Liver (tissue), 9 donors: Measurements from ENCODE around the gene BBC3. TPM values are rescaled to one million over a fixed set of nuclear protein-coding genes. Genes with fewer than 3 reads are reported as not detected.
A peak's percentile ranks its signal among the peaks of the same experiment; 100 is the strongest.

Experiments used
- DNase-seq: peaks from one replicate; pipeline ENCODE4 v3.0.0-alpha.2; 2017; ENCODE audit warnings: low spot score
- H3K27ac ChIP-seq, 2 donors: one replicate each; pipeline ENCODE4 v1.7.0; 2013; ENCODE audit warnings: inconsistent platforms in 2 of 2, low read length in 2 of 2, control low read depth in 1 of 2, low read depth in 1 of 2, mild to moderate bottlenecking in 1 of 2
- H3K27me3 ChIP-seq, 4 donors: one replicate each; pipeline versions ENCODE4 v1.6.1 to v1.7.0; 2013; ENCODE audit warnings: low read length in 3 of 4, inconsistent platforms in 1 of 4, mild to moderate bottlenecking in 1 of 4, moderate library complexity in 1 of 4; ENCODE audit not compliant: control insufficient read depth in 4 of 4, insufficient read depth in 4 of 4
- H3K36me3 ChIP-seq, 4 donors: one replicate each; pipeline versions ENCODE4 v1.6.1 to v1.7.0; 2013; ENCODE audit warnings: low read length in 3 of 4, mild to moderate bottlenecking in 3 of 4, low read depth in 1 of 4, moderate library complexity in 1 of 4; ENCODE audit not compliant: control insufficient read depth in 4 of 4, insufficient read depth in 3 of 4
- H3K4me1 ChIP-seq, 4 donors: one replicate each; pipeline versions ENCODE4 v1.6.1 to v1.7.0; 2013; ENCODE audit warnings: low read length in 3 of 4, mild to moderate bottlenecking in 3 of 4, moderate library complexity in 1 of 4; ENCODE audit not compliant: control insufficient read depth in 4 of 4, insufficient read depth in 4 of 4
- H3K4me3 ChIP-seq, 3 donors: one replicate each; pipeline versions ENCODE4 v1.6.1 to v1.7.0; 2013; ENCODE audit warnings: low read length in 3 of 3, control low read depth in 1 of 3, low read depth in 1 of 3, mild to moderate bottlenecking in 1 of 3
- H3K9ac ChIP-seq, 2 donors: one replicate each; pipeline ENCODE4 v1.7.0; 2013; ENCODE audit warnings: low read length in 2 of 2, mild to moderate bottlenecking in 2 of 2, moderate library complexity in 2 of 2, control low read depth in 1 of 2, low read depth in 1 of 2
- H3K9me3 ChIP-seq, 4 donors: one replicate each; pipeline versions ENCODE4 v1.6.1 to v1.7.0; 2013; ENCODE audit warnings: low read length in 3 of 4; ENCODE audit not compliant: control insufficient read depth in 4 of 4
- ATF3 ChIP-seq: IDR thresholded peaks from 2 replicates; pipeline ENCODE4 v1.6.1; 2016; ENCODE audit warnings: antibody characterized with exemption
- EGR1 ChIP-seq, 2 donors: IDR thresholded peaks; 2 replicates each; pipeline ENCODE4 v1.6.1; 2016 to 2018; ENCODE audit warnings: antibody characterized with exemption in 2 of 2, low read depth in 2 of 2
- FOXA1 ChIP-seq: IDR thresholded peaks from 2 replicates; pipeline ENCODE4 v1.6.1; 2016; ENCODE audit warnings: antibody characterized with exemption
- FOXA2 ChIP-seq: IDR thresholded peaks from 2 replicates; pipeline ENCODE4 v1.6.1; 2016; ENCODE audit warnings: antibody characterized with exemption
- GABPA ChIP-seq, 2 donors: IDR thresholded peaks in 1 of 2; conservative IDR thresholded peaks in 1 of 2; 2 replicates each; pipeline ENCODE4 v1.6.1; 2016; ENCODE audit warnings: antibody characterized with exemption in 2 of 2, mild to moderate bottlenecking in 1 of 2, moderate library complexity in 1 of 2
- HNF4A ChIP-seq, 2 donors: conservative IDR thresholded peaks; 2 replicates each; pipeline ENCODE4 v1.6.1; 2016; ENCODE audit warnings: antibody characterized with exemption in 2 of 2, mild to moderate bottlenecking in 2 of 2
- JUND ChIP-seq, 2 donors: IDR thresholded peaks; 2 replicates each; pipeline ENCODE4 v1.6.1; 2016; ENCODE audit warnings: antibody characterized with exemption in 2 of 2
- MAX ChIP-seq: IDR thresholded peaks from 2 replicates; pipeline ENCODE4 v1.6.1; 2016; ENCODE audit warnings: antibody characterized with exemption
- NR2F2 ChIP-seq: IDR thresholded peaks from 2 replicates; pipeline ENCODE4 v1.6.1; 2016; ENCODE audit warnings: antibody characterized with exemption
- RAD21 ChIP-seq, 2 donors: IDR thresholded peaks; 2 replicates each; pipeline ENCODE4 v1.6.1; 2016; ENCODE audit warnings: antibody characterized with exemption in 2 of 2, mild to moderate bottlenecking in 2 of 2
- REST ChIP-seq: IDR thresholded peaks from 2 replicates; pipeline ENCODE4 v1.6.1; 2016; ENCODE audit warnings: antibody characterized with exemption, mild to moderate bottlenecking
- RXRA ChIP-seq, 2 donors: IDR thresholded peaks; 2 replicates each; pipeline ENCODE4 v1.6.1; 2017 to 2018; ENCODE audit warnings: antibody characterized with exemption in 2 of 2, mild to moderate bottlenecking in 1 of 2
- SP1 ChIP-seq: IDR thresholded peaks from 2 replicates; pipeline ENCODE4 v1.6.1; 2018; ENCODE audit warnings: antibody characterized with exemption, mild to moderate bottlenecking
- TAF1 ChIP-seq: conservative IDR thresholded peaks from 2 replicates; pipeline ENCODE4 v1.6.1; 2016; ENCODE audit warnings: antibody characterized with exemption, mild to moderate bottlenecking
- YY1 ChIP-seq: IDR thresholded peaks from 2 replicates; pipeline ENCODE4 v1.6.1; 2016; ENCODE audit warnings: antibody characterized with exemption, mild to moderate bottlenecking
- ZBTB33 ChIP-seq: IDR thresholded peaks from 2 replicates; pipeline ENCODE4 v1.6.1; 2016; ENCODE audit warnings: antibody characterized with exemption
- WGBS: extraction: QIAGEN DNeasy Blood & Tissue Kit; methylation state at CpG from one replicate; pipeline ENCODE4 v1.1.7; 2013; 5-methylcytosine and 5-hydroxymethylcytosine counted together
- polyA plus RNA-seq, 2 donors: library from polyadenylated mRNA; stranded (reverse) in 1 of 2; unstranded in 1 of 2; fragments of 200-250 nt in 1 of 2; fragments of >200 nt in 1 of 2; fragmentation: Nextera tagmentation in 1 of 2; extraction: Ambion mirVana in 1 of 2; gene quantifications; one replicate each; pipeline versions ENCODE4 v1.2.1 to v1.2.3, GENCODE V29; 2013 to 2015
- total RNA-seq, 2 donors: library from RNA; depleted of rRNA; stranded (reverse); fragments of >200 nt; gene quantifications; one replicate each; pipeline ENCODE4 v1.2.3, GENCODE V29; 2014
- TF ChIP-seq, protein P1 (sequence below): fragments of 150-350 bp; IDR thresholded peaks from 2 replicates; pipeline ENCODE4 v1.5.1; 2017; ENCODE audit warnings: improper control_type of control experiment, low read depth, low read length; ENCODE audit not compliant: missing input control
- donor health status: healthy.
- donor health status: healthy.
- donor health status: healthy.
- donor health status: healthy.
- donor health status: healthy.

The BBC3 gene
- total and polyA plus RNA-seq, 4 donors, result 0.35 to 2.6 (median 1.6) TPM

- peak overlapping the region; percentile 76 to 95 for H3K9ac ChIP-seq
- peak overlapping the region; percentile 52 to 77 (median 58) for H3K4me3 ChIP-seq
- 4% methylated on average over 54 of the region's 54 CpGs for WGBS
- H3K27me3 ChIP-seq, result no peaks in the 10 kb centered on the region
- peak overlapping the region; percentile 87 to 99 for H3K27ac ChIP-seq
- peak; percentile 85 for DNase-seq
- no peaks in the 10 kb centered on the region for H3K9me3 ChIP-seq
- H3K4me1 ChIP-seq, result peaks cover 0 to 22% (median 13%) of the 10 kb centered on the region in 4 donors
- TF ChIP-seq GABPA (IDR thresholded peaks at IDR 0.05 in 1 of 2, conservative IDR thresholded peaks at IDR 0.05 in 1 of 2), result peak in 1 of 2 donors; percentile 42
- peak; percentile 77 for TF ChIP-seq NR2F2
- TF ChIP-seq YY1, result peak; percentile 54
- peak; percentile 35 for TF ChIP-seq TAF1
- no peak for TF ChIP-seq ZBTB33
- peaks cover 11 to 18% (median 12%) of the 10 kb centered on the region in 4 donors for H3K36me3 ChIP-seq
These were observed 42.5 kb upstream of the BBC3 start for GRCh38 chr19:47273313-47274070.

- DNase-seq, result no peak
These were observed 41.7 kb upstream of the BBC3 start for GRCh38 chr19:47272448-47273312.

More at GRCh38 chr19:47272448-47273312, 41.7 kb upstream of the BBC3 start:
- Histone ChIP-seq H3K9me3 (no peaks in the 10 kb centered on the region), H3K4me1 (peaks cover 0 to 22% (median 13%) of the 10 kb centered on the region in 4 donors), H3K9ac (no peak overlapping the region), H3K36me3 (peaks cover 11 to 23% (median 12%) of the 10 kb centered on the region in 4 donors), H3K27me3 (no peaks in the 10 kb centered on the region), H3K27ac (peak overlapping the region; percentile 87 to 99), H3K4me3 (peak overlapping the region in 2 of 3 donors; percentile 58 to 77)
- TF ChIP-seq MAX (no peak), SP1 (no peak), FOXA1 (no peak), REST (no peak), ATF3 (no peak), HNF4A (conservative IDR thresholded peaks at IDR 0.05) (no peak), ZBTB33 (no peak), RXRA (IDR thresholded peaks at IDR 0.05) (no peak), GABPA (IDR thresholded peaks at IDR 0.05 in 1 of 2, conservative IDR thresholded peaks at IDR 0.05 in 1 of 2) (no peak), YY1 (no peak), NR2F2 (no peak), FOXA2 (no peak), JUND (IDR thresholded peaks at IDR 0.05) (no peak), RAD21 (IDR thresholded peaks at IDR 0.05) (no peak), EGR1 (IDR thresholded peaks at IDR 0.05; ENCODE audit: low read depth in 2 of 2) (no peak), TAF1 (no peak)
- TF ChIP-seq, protein P1, sequence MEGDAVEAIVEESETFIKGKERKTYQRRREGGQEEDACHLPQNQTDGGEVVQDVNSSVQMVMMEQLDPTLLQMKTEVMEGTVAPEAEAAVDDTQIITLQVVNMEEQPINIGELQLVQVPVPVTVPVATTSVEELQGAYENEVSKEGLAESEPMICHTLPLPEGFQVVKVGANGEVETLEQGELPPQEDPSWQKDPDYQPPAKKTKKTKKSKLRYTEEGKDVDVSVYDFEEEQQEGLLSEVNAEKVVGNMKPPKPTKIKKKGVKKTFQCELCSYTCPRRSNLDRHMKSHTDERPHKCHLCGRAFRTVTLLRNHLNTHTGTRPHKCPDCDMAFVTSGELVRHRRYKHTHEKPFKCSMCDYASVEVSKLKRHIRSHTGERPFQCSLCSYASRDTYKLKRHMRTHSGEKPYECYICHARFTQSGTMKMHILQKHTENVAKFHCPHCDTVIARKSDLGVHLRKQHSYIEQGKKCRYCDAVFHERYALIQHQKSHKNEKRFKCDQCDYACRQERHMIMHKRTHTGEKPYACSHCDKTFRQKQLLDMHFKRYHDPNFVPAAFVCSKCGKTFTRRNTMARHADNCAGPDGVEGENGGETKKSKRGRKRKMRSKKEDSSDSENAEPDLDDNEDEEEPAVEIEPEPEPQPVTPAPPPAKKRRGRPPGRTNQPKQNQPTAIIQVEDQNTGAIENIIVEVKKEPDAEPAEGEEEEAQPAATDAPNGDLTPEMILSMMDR, result no peak
- 59% methylated on average over 42 of the region's 42 CpGs for WGBS
